Left ventricle myocardium superior (tissue), 1 donor: Measurements from ENCODE around the gene ZG16. TPM values are rescaled to one million over a fixed set of nuclear protein-coding genes. Genes with fewer than 3 reads are reported as not detected.

Experiments used
- ATAC-seq: fragments of 200-7000 bp; cut with Tn5 transposase; one replicate; pipeline ENCODE4 v1.9.1; 2020; ENCODE audit warnings: mild to moderate bottlenecking, moderate library complexity
- DNase-seq: peaks from one replicate; pipeline ENCODE4 v3.0.0-alpha.2; 2020
- intact Hi-C: fragments of 100-400 bp; cut with micrococcal nuclease; formaldehyde crosslinking; loops from one replicate; pipeline ENCODE4 v1.11.0; 2022
- total RNA-seq: library from RNA; stranded (reverse); fragmentation: NEBNext Ultra II Directional; extraction: Animal tissue kit (Norgen Biotek cat#: 25700); gene quantifications from one replicate; pipeline ENCODE4 v1.2.1, GENCODE V29; 2021
- donor health status: DM: no; HTN: yes; CAD: no; lungs with severe emphysema.

Gene ZG16
- total RNA-seq, 1 donor from 2014 or later = not detected

DNA sequence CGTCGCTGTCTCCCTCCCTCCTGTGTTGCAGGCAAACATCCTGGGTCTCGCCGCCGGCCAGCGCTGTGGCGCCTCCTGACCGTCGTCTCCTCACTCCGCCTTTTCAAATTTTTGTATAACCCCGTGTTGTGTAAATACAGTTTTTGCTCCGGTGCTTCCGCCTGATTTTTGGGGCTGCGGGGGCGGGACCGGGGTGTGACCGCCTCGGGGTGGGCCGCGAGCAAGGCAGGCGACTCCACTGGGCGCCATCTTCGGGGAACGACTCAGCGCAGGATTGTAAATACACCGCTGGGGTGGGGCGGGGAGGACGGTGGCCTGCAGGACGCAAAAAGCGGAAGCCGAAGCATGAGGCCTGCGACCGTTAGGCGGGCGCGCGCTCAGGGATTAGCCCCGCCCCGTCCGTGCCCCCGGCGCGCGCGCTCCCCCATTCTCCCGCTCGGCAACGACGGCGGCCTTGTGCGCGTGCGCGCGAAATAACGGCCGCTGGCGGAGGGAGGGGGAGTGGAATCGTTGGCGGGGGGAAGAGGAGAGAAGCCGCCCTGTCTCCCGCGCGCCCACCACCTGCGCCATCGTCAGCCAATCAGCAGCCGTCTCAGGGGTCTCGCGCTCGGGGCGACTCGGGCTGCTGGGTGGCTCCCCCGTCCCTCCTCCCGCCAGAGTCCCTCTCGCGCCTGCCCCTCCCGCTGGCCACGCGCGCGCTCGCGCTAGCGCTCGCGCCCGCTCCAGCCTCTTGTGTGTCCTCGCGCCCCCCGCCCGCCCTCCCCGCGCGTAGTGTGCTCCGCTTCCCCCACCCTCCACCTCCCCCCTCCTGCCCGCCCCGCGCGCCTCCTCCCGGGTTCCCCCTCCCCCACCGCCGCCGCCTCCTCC, 27.4 kb downstream of the ZG16 start:
- intact Hi-C loops = no loop called here
- ATAC-seq (peak; percentile 88), DNase-seq (peak; percentile 99)

DNA sequence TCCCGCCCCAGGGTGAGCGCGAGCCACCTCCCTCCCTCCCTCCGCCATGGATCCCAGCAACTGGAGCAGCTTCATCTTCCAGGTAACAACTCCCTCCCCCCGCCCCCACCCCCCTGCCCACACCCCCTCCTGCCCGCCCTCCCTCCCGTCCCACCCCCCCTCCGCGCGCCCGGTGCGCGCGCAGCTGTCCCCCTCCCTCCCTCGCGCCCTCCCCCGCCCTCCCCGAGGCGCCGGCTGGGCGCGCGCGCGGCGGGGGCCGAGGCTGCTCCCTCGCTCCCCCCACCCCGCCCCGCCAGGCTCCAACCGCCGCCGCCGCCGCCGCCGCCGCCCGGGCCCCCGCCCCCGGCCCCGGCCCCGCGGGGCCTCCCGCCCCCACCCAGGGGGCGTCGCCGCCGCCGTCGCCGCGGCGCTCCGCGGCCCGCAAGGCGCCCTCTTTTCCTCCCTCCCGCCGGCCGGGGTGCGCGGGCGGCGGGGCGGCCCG, 28.1 kb downstream of the ZG16 start, which contains the start of gene MAZ:
Gene MAZ, plus strand, starts transcription at position 431 of the 481 bp plus-strand sequence. CDS start 173 bp downstream, outside the sequence.
- DNase-seq = no peak
- intact Hi-C loops = no loop called here
- ATAC-seq = peak; percentile 0

DNA sequence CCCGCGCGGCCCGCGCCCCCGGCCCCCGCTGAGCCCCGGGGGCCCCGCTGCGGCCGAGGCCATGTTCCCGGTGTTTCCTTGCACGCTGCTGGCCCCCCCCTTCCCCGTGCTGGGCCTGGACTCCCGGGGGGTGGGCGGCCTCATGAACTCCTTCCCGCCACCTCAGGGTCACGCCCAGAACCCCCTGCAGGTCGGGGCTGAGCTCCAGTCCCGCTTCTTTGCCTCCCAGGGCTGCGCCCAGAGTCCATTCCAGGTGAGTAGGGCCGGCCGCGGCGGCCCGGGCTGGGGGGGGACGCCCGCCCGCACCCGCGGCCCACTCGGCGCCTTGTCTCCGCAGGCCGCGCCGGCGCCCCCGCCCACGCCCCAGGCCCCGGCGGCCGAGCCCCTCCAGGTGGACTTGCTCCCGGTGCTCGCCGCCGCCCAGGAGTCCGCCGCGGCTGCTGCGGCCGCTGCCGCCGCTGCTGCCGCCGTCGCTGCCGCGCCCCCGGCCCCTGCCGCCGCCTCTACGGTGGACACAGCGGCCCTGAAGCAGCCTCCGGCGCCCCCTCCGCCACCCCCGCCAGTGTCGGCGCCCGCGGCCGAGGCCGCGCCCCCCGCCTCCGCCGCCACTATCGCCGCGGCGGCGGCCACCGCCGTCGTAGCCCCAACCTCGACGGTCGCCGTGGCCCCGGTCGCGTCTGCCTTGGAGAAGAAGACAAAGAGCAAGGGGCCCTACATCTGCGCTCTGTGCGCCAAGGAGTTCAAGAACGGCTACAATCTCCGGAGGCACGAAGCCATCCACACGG, 28.8 kb downstream of the ZG16 start:
- ATAC-seq (no peak), DNase-seq (peak; percentile 75)
- intact Hi-C loops = no loop called here

DNA sequence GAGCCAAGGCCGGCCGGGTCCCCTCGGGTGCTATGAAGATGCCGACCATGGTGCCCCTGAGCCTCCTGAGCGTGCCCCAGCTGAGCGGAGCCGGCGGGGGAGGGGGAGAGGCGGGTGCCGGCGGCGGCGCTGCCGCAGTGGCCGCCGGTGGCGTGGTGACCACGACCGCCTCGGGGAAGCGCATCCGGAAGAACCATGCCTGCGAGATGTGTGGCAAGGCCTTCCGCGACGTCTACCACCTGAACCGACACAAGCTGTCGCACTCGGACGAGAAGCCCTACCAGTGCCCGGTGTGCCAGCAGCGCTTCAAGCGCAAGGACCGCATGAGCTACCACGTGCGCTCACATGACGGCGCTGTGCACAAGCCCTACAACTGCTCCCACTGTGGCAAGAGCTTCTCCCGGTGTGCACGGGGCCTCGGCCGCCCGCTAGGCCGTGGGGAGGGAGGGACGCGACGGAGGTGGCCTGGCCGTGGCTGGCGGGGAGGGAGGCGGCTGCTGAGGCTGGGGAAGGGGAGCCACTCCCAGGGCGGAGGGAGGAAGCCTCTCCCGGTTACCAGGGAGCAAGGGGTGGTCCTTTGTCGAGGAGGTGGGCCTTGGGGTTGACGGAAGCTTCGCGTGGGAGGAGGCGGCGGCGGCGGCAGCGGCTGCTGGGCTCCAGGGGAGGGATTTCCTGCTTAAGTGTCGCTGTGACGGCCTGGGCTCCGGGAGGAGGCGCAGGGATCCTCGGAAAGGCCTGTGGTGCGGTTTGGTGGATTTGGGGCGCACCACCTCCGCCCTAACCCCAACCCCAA, 29.6 kb downstream of the ZG16 start:
- intact Hi-C loops = no loop called here
- peak; percentile 20 for ATAC-seq
- DNase-seq = peak; percentile 90

DNA sequence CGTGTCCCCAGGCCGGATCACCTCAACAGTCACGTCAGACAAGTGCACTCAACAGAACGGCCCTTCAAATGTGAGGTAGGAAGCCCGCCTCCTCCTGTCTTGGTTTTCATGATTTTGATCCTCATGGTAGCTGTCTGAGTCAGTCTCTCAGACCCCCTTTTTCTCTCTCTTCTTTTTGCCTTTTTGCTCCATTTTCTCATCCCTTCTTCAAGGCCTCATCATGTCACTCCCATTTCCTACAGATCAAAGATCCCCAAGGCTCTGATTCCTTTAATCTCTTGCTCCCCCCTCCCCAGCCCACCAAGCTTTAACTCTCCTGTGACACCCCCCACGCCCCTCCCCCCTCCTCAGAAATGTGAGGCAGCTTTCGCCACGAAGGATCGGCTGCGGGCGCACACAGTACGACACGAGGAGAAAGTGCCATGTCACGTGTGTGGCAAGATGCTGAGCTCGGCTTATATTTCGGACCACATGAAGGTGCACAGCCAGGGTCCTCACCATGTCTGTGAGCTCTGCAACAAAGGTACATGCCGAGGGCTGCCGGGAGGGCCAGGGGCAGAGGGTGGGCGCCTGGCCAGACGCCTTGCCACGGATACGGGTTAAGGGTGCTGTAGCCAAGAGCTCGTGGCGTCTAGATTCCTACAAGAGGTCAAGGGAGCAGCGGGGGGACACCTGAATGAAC, 30.3 kb downstream of the ZG16 start:
- DNase-seq (peak; percentile 39), ATAC-seq (no peak)
- intact Hi-C loops = no loop called here

DNA sequence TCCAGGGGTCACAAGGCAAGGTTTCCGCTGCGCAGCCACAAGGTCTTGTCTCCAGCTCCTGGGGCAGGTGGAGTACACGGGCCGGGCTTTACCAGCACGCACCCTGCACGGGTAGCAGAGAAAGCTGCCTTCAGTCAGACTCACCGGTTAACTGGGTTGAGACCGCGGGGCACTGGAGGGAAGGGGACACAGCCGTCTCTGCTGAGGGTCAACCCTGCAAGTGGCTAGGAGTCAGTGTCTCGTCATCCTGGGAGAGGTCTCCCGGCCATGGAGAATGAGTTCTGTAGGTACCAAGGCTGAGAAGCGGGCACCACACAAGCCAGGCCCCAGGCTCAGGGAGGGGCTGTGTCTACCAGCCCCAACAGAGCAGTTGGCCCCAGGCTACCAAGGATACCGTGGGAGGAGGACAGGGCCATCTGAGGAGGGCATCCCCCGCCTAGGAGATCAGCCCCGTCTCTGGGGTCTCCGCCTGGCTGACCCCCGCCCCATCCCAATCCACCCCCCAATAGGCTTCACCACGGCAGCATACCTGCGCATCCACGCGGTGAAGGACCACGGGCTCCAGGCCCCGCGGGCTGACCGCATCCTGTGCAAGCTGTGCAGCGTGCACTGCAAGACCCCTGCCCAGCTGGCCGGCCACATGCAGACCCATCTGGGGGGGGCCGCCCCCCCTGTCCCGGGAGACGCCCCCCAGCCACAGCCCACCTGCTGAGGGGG, 31.1 kb downstream of the ZG16 start:
- peak; percentile 38 for DNase-seq
- intact Hi-C loops = no loop called here
- no peak for ATAC-seq

DNA sequence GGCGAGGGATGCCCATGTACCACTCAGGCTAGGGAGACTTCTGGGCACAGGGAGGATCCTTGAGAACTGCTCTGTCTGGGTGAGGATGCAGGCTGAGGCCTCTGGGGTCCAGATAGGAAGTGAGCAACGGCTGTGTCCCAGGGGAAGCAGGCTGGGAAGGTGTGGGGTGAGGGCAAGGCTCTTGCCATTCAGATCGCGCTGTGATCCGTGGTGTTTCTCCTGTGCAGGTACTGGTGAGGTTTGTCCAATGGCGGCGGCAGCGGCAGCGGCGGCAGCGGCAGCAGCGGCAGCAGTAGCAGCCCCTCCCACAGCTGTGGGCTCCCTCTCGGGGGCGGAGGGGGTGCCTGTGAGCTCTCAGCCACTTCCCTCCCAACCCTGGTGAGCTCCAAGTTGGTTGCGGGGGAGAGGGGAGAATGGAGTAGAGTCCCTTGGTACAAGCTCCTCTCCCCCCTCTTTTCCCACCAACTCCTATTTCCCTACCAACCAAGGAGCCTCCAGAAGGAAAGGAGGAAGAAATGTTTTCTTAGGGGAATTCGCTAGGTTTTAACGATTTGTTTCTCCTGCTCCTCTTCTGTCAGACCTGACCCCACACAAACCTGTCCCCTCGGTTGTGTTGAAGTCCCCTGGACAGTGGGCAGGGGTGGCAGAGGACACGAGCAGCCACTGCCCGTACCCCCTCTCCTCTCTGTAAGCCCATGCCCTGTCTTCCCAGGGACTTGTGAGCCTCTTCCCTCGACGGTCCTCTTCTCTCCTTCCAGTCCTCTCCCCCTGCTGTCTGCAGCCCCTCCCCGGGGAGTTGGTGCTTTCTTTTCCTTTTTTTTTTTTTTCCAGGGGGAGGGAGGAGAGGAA, 32.0 kb downstream of the ZG16 start:
- DNase-seq (peak; percentile 45), ATAC-seq (no peak)
- intact Hi-C loops = no loop called here

DNA sequence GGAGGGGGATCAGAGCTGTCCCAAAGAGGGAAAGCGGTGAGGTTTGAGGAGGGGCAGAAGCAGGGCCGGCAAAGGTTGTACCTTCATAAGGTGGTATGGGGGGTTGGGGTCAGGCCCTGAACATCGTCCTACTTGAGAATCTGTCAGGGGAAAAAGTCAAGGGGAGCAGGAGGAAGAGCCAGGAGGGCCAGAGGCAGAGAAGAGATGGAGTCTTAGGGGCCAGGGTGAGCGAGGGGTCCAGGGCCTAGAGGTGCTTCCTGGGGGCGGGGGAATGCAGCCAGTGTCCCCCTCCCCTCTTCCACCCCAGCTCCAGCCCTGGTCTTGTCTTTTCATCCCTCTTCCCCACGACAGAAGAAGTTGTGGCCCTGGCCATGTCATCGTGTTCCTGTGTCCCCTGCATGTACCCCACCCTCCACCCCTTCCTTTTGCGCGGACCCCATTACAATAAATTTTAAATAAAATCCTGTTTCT, 32.7 kb downstream of the ZG16 start:
- ATAC-seq (no peak), DNase-seq (no peak)
- intact Hi-C loops = no loop called here

DNA sequence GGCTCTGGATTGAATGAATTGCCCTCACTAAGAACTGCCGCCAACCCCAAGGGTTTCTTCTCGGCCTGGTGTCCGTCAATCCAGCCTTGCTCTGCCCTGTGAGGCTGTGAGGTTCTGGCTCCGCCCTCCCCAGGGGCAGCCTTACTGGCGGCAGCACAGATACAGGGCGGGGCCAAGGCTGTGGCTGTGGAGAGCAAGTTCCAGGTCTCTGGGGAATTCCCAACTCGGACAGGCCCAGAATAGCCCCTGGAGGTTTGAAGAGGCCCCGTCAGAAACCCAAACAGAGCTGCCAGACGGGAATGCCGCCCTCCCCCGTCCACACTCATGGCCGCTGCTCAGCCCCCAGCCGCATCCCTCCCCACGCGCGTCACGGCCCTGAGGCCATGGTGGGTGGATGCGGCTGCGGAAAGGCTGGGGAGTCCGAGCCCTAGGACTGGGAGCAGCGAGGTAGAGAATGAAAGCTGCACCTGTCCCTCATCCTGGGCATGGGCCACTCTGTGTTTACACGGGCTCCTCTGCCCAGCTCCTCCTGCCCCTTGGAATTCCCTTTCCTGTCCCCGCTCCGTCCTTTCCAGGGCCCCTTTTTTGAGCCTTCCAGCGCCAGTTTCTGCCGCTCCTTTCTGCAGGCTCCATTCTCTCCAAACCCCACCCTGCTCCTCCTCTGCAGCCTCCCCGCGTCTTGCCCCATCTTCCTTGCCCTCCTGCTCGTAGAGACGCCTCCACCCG, 33.3 kb downstream of the ZG16 start:
- intact Hi-C loops = no loop called here
- DNase-seq = peak; percentile 98
- peak; percentile 71 for ATAC-seq

DNA sequence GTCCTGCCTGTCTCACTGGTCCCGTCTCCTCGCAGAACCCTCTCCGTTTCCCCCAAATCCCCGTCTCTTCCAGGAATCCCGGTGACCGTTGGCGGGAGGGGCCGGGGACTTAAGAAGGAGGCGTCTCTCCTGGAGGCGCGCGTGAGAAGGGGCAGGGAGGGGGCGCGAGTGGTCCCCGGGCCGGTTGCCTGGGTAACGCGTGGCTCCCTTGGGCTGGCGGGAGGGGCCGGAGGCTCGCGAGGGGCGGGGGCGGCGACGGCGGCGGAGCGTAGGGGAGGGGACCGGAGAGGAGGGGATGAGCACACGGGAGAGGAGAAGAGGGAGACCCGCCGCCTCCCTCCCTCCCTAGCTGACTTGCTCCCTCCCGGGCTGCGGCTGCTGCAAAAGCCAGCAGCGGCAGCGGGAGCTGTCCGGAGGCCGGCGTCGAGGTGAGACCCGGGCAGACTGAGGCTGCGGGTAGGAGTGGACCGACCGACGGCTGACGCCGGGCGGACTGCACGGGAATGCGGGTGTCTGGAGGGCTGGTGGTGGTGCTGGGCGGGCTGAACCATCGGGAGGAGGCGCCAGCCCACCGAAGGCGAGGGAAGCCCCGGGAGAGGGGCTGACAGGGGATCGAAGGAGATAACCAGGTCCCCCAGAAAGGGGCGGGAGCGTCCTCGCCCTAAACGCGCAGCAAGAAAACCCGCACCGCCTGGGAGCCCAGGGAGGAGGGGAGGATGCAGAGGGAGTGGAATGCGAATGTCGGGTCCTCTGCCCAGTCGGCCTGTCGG, 34.0 kb downstream of the ZG16 start, which contains the start of gene PRRT2:
Gene PRRT2, plus strand, starts transcription at position 298 of the 770 bp plus-strand sequence. CDS start 862 bp downstream, outside the sequence.
- ATAC-seq (peak; percentile 5), DNase-seq (peak; percentile 81)
- intact Hi-C loops = no loop called here

DNA sequence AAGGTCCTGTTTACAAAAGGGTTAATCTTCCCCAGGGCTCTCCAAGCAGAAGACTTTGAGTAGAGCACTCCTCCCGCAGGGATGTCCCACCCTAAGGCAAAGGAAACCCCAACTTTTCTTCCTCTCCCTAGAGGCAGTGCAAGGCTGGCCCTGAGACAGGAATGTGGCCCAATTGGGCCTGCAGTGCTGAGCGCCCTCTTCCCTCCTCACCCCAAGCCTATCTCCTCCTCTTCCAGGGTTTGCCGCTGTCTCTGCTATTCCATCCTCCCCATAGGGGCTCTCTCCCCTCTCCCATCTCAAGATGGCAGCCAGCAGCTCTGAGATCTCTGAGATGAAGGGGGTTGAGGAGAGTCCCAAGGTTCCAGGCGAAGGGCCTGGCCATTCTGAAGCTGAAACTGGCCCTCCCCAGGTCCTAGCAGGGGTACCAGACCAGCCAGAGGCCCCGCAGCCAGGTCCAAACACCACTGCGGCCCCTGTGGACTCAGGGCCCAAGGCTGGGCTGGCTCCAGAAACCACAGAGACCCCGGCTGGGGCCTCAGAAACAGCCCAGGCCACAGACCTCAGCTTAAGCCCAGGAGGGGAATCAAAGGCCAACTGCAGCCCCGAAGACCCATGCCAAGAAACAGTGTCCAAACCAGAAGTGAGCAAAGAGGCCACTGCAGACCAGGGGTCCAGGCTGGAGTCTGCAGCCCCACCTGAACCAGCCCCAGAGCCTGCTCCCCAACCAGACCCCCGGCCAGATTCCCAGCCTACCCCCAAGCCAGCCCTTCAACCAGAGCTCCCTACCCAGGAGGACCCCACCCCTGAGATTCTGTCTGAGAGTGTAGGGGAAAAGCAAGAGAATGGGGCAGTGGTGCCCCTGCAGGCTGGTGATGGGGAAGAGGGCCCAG, 34.9 kb downstream of the ZG16 start:
- DNase-seq = no peak

DNA sequence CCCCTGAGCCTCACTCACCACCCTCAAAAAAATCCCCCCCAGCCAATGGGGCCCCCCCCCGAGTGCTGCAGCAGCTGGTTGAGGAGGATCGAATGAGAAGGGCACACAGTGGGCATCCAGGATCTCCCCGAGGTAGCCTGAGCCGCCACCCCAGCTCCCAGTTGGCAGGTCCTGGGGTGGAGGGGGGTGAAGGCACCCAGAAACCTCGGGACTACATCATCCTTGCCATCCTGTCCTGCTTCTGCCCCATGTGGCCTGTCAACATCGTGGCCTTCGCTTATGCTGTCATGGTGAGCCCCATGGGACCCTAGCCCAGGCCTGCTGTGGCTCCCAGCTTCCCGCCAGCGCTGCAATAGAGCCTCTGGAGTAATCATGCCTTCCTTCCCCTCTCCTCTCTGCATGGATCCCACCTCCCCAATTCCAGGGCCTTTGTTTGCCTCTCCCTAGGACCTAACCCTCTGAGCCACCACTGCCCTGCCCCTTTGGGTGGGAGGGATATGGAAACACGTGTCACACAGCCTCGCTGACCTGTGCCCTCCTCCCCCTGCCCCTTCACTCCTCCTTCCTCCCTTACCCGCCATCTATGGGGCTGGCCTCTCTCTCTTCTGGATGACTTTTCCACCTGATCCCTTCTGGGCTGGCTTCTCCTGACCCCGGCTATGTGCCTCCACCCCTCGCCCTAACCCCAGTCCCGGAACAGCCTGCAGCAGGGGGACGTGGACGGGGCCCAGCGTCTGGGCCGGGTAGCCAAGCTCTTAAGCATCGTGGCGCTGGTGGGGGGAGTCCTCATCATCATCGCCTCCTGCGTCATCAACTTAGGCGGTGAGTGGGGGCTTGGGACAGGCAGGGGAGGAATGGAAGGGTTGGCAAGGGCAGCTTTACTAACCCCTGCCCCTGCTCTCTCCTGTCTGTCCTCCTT, 35.8 kb downstream of the ZG16 start:
- no peak for DNase-seq
- intact Hi-C loops = no loop called here
- no peak for ATAC-seq

More for the DNA sequence above, 34.9 kb downstream of the ZG16 start:
- ATAC-seq = no peak
- intact Hi-C loops = no loop called here

DNA sequence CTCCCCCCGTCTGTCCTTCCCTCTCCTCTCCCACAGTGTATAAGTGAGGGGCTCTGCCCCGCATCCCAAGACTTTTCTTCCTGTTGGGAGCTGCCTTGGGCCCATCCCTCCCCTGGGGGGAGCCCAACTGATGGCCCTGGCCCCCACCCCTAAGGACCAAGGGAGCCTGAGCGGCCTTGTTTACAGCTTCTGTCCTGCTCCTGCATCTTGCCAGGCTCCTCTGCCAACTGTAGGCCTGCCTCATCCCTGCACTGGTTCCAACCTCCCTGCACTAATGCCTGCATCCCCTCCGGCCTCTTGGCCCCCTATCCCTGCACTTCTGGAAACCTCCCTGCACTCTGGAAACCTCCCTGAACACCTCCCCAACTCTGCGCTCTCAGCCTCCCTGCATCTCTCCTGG, 36.5 kb downstream of the ZG16 start:
- intact Hi-C loops = no loop called here
- ATAC-seq (no peak), DNase-seq (no peak)
